PFSK-1 (cell line): Measurements from ENCODE around the gene TEKT5.

Experiments used
- FOXP2 ChIP-seq: optimal IDR thresholded peaks from 2 replicates; pipeline ENCODE3; 2011; ENCODE audit warnings: borderline replicate concordance, control low read depth, inconsistent platforms; ENCODE audit not compliant: insufficient read depth; ENCODE audit errors: extremely low read length, extremely low read depth
- POLR2AphosphoS5 ChIP-seq: IDR thresholded peaks from 2 replicates; pipeline ENCODE4 v1.6.1; 2012; ENCODE audit warnings: low read depth, mild to moderate bottlenecking, control low read depth, low read length, moderate library complexity
- SIN3A ChIP-seq: IDR thresholded peaks from 2 replicates; pipeline ENCODE4 v1.6.1; 2012; ENCODE audit warnings: mild to moderate bottlenecking, low read length, moderate library complexity, borderline replicate concordance; ENCODE audit not compliant: insufficient read depth
- TAF1 ChIP-seq: IDR thresholded peaks from 2 replicates; pipeline ENCODE4 v1.6.1; 2012; ENCODE audit warnings: low read length, control low read depth, borderline replicate concordance; ENCODE audit not compliant: insufficient read depth
- TF ChIP-seq, protein P1 (sequence below), 2 experiments: IDR thresholded peaks; 2 replicates each; pipeline versions ENCODE4 v1.6.1 to v1.8.0; 2011 to 2012; ENCODE audit warnings: low read depth in 2 of 2, low read length in 2 of 2, control low read depth in 1 of 2, inconsistent platforms in 1 of 2, mild to moderate bottlenecking in 1 of 2, moderate library complexity in 1 of 2; ENCODE audit not compliant: insufficient read depth in 1 of 2

TEKT5 gene

DNA sequence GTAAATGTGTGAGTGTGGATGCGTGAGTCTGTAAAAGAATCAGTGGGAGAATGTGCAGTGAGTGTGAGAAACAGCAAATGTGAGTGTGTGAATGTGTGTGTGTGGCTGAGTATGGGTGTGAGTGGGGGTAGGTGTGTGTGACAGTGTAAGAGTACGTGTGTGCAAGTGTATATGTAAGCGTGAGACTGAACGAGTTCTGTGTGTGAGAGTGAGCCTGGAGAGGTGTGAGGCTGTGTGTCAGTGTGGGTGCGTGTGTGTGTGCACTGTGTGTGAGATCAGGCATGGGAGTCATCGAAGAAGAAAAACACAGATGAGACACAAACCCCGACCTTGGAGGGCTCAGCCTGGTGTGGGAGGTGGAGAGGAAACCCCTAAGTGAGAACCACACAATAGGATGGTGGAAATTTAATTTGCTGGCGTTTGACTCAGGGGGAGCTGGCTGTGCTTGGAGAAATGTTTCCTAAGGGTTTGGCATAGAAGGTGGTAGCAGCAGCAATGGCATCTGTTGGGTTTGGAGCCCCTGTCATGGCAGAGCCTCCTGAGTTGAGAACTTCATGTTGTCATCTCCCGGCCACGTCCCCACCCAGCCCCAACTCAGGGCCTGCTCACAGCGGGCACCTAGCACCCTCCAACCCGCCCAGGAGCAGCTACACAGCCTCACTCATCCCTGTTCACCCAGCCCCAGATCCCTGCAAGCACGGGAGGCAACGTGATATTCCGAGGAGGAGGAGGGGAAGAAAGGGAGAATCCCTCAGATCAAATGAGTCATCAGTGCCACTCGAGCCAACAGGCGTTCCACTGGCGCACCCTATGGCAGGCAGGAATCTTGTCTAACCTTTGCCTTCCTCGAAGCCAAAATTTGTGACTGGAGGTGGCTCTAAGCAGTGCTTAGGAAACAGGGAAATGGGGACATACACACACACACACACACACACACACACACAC is 34.6 kb upstream of the TEKT5 start:
- TF ChIP-seq SIN3A, result no peak
- no peak for TF ChIP-seq TAF1
- TF ChIP-seq, protein P1, sequence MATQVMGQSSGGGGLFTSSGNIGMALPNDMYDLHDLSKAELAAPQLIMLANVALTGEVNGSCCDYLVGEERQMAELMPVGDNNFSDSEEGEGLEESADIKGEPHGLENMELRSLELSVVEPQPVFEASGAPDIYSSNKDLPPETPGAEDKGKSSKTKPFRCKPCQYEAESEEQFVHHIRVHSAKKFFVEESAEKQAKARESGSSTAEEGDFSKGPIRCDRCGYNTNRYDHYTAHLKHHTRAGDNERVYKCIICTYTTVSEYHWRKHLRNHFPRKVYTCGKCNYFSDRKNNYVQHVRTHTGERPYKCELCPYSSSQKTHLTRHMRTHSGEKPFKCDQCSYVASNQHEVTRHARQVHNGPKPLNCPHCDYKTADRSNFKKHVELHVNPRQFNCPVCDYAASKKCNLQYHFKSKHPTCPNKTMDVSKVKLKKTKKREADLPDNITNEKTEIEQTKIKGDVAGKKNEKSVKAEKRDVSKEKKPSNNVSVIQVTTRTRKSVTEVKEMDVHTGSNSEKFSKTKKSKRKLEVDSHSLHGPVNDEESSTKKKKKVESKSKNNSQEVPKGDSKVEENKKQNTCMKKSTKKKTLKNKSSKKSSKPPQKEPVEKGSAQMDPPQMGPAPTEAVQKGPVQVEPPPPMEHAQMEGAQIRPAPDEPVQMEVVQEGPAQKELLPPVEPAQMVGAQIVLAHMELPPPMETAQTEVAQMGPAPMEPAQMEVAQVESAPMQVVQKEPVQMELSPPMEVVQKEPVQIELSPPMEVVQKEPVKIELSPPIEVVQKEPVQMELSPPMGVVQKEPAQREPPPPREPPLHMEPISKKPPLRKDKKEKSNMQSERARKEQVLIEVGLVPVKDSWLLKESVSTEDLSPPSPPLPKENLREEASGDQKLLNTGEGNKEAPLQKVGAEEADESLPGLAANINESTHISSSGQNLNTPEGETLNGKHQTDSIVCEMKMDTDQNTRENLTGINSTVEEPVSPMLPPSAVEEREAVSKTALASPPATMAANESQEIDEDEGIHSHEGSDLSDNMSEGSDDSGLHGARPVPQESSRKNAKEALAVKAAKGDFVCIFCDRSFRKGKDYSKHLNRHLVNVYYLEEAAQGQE (IDR thresholded peaks at IDR 0.05; ENCODE audit: insufficient read depth in 1 of 2, low read depth in 2 of 2, low read length in 2 of 2), result no peak
- TF ChIP-seq POLR2AphosphoS5, result no peak
- no peak for TF ChIP-seq FOXP2

DNA sequence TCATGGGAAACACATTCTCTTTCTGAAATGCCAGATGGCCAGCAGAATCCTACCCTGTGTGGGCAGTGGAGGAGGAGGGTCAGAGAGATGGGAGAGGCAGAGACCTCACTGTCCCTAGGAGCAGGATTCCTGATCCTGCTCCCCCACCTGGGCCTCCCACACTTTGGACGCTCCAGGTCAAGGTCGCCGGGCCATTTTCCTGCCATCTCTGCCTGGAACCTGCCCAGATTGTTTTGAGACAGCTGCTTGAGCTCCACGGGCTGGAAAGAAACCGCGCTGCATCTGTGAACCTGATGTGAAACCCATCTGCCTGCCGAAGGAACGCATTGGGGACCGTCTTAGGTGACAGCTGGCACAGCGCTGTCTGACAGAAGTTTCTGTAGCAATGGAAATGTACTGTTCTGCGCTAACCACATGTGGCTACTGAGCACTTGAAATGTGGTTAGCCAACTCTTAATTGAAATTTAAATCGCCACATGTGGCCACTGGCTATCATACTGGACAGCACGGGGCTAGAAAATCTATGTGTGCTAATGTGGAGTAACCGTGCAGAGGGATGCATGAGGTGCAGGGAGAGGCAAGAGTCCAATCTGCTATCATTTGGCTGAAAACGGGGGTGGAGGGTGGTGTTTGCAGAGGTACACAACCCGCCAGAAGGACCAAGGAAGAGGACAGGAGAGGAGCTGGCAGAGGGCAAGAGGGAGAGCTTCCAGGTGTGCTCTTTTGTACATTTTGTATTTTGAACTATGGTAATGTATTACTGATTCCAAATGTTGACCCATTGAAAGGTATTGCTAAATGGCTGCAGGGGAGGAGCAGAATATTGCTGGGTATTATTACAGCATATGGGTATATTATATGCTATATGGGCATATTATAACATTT is 33.5 kb upstream of the TEKT5 start:
- no peak for TF ChIP-seq FOXP2
- TF ChIP-seq, protein P1 (IDR thresholded peaks at IDR 0.05; ENCODE audit: insufficient read depth in 1 of 2, low read depth in 2 of 2, low read length in 2 of 2), result no peak
- no peak for TF ChIP-seq SIN3A
- TF ChIP-seq TAF1, result no peak
- TF ChIP-seq POLR2AphosphoS5, result no peak

DNA sequence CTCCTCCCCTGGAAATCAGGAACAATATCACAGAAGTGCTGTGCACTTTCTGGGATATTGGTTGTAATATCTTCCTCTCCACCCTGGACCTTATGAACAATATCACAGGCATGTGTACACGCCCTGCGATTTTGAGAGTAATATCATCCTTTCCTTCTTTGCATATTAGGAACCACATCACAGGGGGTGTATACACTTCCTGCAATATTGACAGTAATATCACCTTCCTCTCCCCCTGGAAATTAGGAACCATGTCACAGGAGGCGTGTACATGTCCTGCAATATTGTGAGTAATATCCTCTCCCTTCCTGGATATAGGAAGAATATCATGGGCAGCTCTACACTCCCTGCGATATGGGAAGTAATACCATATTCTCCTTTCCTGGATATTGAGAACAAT is 14.2 kb upstream of the TEKT5 start:
- TF ChIP-seq POLR2AphosphoS5 (no peak), TAF1 (no peak), SIN3A (no peak)
- TF ChIP-seq, protein P1 (IDR thresholded peaks at IDR 0.05; ENCODE audit: insufficient read depth in 1 of 2, low read depth in 2 of 2, low read length in 2 of 2), result no peak

DNA sequence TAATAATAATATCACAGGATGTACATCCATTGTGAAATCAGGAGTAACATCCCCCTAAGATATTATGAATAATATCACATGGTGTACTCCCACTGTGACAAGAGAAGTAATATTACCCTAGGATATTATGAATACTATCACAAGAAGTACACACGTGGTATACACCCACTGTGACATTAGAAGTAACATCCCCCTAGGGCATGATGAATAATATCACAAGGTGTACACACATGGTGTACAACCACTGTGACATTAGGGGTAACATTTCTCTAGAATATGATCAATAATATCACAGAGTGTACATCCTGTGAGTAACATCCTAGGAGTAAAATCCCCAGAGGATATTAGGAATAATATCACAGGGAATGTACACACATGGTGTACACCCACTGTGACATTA is 5.0 kb upstream of the TEKT5 start:
- TF ChIP-seq POLR2AphosphoS5 (no peak), TAF1 (no peak), FOXP2 (no peak), SIN3A (no peak)
- TF ChIP-seq, protein P1 (IDR thresholded peaks at IDR 0.05; ENCODE audit: insufficient read depth in 1 of 2, low read depth in 2 of 2, low read length in 2 of 2), result no peak
